Activated CD8-positive, alpha-beta memory T cell treated with anti-CD3 and anti-CD28 coated beads for 36 hours (primary cell): ENCODE measurements around the gene RHOBTB1. TPM values are rescaled to one million over a fixed set of nuclear protein-coding genes. Genes with fewer than 3 reads are reported as not detected.

Source experiments
- CTCF ChIA-PET: fragments of 350-600 bp; sonication (Branson Sonifier 250); formaldehyde crosslinking; loops from one replicate; lab custom pipeline; 2021; ENCODE audit warnings: antibody characterized with exemption; lab: Charles Lee
- POLR2A ChIA-PET: fragments of 350-600 bp; sonication (Branson Sonifier 250); formaldehyde crosslinking; loops from one replicate; lab custom pipeline; 2021; ENCODE audit warnings: antibody characterized with exemption; lab: Charles Lee
- total RNA-seq, 2 experiments: library from RNA; stranded (reverse); gene quantifications; one replicate each; pipeline ENCODE4 v1.2.3, GENCODE V29; 2021

Gene RHOBTB1
- total RNA-seq, 2 experiments from 2014 or later, result not detected

- ChIA-PET CTCF (no interaction called here), POLR2A (no interaction called here)
Observed at GRCh38 chr10:60967260-60967659, 23.3 kb upstream of the RHOBTB1 start.

DNA sequence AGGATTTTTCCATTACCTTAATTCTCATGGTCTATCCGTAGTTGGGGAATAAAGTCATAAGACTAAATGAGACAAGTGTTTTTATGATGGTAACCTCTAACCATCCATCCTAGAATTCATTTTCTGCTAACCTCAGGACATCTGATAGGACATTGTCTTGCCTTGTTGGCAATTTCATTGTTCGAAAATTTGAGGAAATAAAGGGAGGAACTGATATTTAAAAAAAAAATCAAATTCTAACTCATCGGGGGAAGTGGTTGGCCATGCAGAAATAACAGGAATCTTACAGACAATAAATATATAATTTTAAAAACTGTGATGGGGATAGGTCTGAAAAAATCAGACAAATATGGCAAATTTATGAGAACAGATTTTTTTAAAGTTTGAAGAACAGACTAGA, 21.7 kb upstream of the RHOBTB1 start:
- CTCF ChIA-PET, result interaction anchor here (1.3 kb wide), 1 partner anchor 145 kb away, joined by 3 read pairs; no protein-coding TSS in a partner anchor
- POLR2A ChIA-PET, result no interaction called here

GRCh38 chr10:60964257-60965235, 20.6 kb upstream of the RHOBTB1 start:
- POLR2A ChIA-PET, result no interaction called here
- CTCF ChIA-PET, result interaction anchor here (1.3 kb wide), 1 partner anchor 144 kb away, joined by 3 read pairs; no protein-coding TSS in a partner anchor

GRCh38 chr10:60963441-60964256, 19.7 kb upstream of the RHOBTB1 start:
- POLR2A ChIA-PET, result no interaction called here
- CTCF ChIA-PET, result no interaction called here

- CTCF ChIA-PET, result no interaction called here
Observed at GRCh38 chr10:60962946-60963345, 19.0 kb upstream of the RHOBTB1 start.

GRCh38 chr10:60960913-60961312, 16.9 kb upstream of the RHOBTB1 start:
- POLR2A ChIA-PET, result no interaction called here
- CTCF ChIA-PET, result interaction anchor here (0.6 kb wide), 1 partner anchor 91 kb away, joined by 3 read pairs; no protein-coding TSS in a partner anchor

More at GRCh38 chr10:60962946-60963345, 19.0 kb upstream of the RHOBTB1 start:
- POLR2A ChIA-PET, result no interaction called here

GRCh38 chr10:60960031-60960430, 16.0 kb upstream of the RHOBTB1 start:
- POLR2A ChIA-PET, result no interaction called here
- CTCF ChIA-PET, result no interaction called here

DNA sequence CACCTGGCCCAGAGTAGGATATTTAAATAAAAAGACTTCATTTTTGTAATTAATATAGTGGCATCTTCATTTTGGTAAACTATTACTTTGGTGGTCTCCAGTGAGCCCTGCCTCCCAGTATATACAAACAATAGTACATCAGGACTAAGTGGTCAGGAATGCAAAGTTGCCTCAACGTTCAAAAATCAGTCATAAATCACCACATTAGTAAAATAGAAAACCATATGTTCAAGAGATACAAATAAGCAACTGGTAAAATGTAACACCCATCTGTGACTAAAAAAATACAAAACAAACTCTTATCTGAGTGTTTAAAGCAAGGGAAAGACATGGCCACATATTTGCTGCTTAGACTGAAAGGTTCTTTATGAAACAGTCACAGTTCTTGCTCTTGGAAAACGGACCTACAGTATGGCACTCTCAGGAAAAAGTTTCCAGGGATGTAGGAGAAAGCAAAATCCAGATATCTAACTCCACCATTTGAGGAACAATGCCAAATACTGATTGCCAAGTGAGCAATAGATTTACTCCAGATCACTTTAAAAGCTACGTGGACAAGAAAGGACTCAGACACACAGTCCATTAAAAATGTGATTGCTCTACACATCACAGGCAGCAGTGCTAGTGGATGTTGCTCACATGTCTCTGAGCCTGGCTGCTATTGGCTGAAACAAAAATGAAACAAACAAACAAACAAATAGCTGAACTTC, 15.1 kb upstream of the RHOBTB1 start:
- CTCF ChIA-PET, result no interaction called here
- POLR2A ChIA-PET, result no interaction called here

GRCh38 chr10:60957667-60958221, 13.8 kb upstream of the RHOBTB1 start:
- ChIA-PET CTCF (no interaction called here), POLR2A (no interaction called here)

DNA sequence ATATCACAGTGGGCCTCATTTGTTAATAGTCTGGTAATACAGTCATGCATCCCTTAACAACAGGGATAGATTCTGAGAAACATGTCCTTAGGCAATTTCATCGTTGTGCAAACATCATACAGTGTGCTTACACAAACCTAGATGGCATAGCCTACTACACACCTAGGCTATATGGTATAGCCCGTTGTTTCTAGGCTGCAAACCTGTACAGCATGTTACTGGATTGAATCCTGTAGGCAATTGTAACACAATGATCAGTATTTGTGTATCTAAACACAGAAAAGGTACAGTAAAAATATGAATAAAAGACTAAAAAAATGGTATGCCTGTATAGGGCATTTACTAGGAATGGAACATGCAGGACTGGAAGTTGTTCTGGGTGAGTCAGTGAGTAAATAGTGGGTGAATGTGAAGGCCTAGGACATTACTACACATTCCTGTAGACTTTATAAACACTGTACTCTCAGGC, 12.0 kb upstream of the RHOBTB1 start:
- CTCF ChIA-PET, result no interaction called here
- POLR2A ChIA-PET, result no interaction called here

- POLR2A ChIA-PET, result no interaction called here
- CTCF ChIA-PET, result no interaction called here
Observed at GRCh38 chr10:60955316-60955715, 11.3 kb upstream of the RHOBTB1 start.

DNA sequence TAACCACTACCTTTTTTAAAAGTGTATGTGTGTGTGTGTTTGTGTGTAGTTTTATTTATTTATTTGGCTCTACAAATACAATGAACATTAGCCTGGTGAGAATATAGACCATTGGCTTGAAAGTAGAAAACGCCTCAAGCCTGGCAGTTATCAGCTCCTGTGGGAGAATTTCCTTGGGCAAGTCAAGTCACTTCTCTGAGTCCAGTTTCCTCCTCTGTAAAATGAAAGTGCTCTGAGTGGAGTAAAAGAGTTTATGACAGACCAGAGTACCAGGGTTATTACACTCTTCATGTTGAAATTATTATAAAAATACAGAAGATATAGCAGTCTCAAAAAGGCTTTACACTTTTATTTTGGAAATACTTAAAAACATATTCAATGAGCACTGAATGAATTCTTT, 10.1 kb upstream of the RHOBTB1 start:
- CTCF ChIA-PET, result no interaction called here
- POLR2A ChIA-PET, result no interaction called here

- CTCF ChIA-PET, result no interaction called here
Observed at GRCh38 chr10:60953420-60953819, 9.4 kb upstream of the RHOBTB1 start.

GRCh38 chr10:60952846-60953220, 8.8 kb upstream of the RHOBTB1 start:
- ChIA-PET POLR2A (no interaction called here), CTCF (no interaction called here)

More at GRCh38 chr10:60953420-60953819, 9.4 kb upstream of the RHOBTB1 start:
- POLR2A ChIA-PET, result no interaction called here

GRCh38 chr10:60952067-60952845, 8.3 kb upstream of the RHOBTB1 start:
- POLR2A ChIA-PET, result no interaction called here

GRCh38 chr10:60951272-60951724, 7.3 kb upstream of the RHOBTB1 start:
- CTCF ChIA-PET, result no interaction called here
- POLR2A ChIA-PET, result no interaction called here

More at GRCh38 chr10:60952067-60952845, 8.3 kb upstream of the RHOBTB1 start:
- CTCF ChIA-PET, result no interaction called here

- POLR2A ChIA-PET, result no interaction called here
- CTCF ChIA-PET, result no interaction called here
Observed at GRCh38 chr10:60950300-60950699, 6.3 kb upstream of the RHOBTB1 start.

GRCh38 chr10:60948851-60949250, 4.9 kb upstream of the RHOBTB1 start:
- POLR2A ChIA-PET, result no interaction called here

More at GRCh38 chr10:60948851-60949250, 4.9 kb upstream of the RHOBTB1 start:
- CTCF ChIA-PET, result interaction anchor here (0.7 kb wide), 1 partner anchor 51 kb away, joined by 4 read pairs; no protein-coding TSS in a partner anchor
